ENCODE results near the gene PRKN.

DNA sequence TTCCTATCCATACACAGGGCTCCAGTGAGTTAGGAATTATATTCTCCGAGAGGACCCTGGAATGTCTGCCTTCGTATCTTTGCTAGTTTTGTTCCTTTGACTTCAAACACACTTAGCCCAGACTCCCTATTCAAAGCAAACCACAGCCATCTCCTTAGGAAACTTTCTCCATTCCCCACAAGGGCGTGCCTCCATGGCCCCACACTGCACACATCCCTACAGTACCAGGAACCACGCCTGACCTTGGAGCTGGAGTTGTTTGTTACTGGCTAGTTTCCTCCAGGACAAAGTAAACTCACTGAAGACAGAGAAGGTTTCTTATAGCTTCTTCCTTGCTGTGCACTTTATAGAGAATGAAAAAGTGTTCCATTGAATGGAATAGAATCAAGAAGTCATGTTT, 1040.9 kb downstream of the PRKN start:
- TF ChIP-seq, protein P1, sequence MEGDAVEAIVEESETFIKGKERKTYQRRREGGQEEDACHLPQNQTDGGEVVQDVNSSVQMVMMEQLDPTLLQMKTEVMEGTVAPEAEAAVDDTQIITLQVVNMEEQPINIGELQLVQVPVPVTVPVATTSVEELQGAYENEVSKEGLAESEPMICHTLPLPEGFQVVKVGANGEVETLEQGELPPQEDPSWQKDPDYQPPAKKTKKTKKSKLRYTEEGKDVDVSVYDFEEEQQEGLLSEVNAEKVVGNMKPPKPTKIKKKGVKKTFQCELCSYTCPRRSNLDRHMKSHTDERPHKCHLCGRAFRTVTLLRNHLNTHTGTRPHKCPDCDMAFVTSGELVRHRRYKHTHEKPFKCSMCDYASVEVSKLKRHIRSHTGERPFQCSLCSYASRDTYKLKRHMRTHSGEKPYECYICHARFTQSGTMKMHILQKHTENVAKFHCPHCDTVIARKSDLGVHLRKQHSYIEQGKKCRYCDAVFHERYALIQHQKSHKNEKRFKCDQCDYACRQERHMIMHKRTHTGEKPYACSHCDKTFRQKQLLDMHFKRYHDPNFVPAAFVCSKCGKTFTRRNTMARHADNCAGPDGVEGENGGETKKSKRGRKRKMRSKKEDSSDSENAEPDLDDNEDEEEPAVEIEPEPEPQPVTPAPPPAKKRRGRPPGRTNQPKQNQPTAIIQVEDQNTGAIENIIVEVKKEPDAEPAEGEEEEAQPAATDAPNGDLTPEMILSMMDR (IDR thresholded peaks at IDR 0.05), result no peak
- TF ChIP-seq POLR2A (IDR thresholded peaks at IDR 0.05), result no peak
